Smooth muscle cell (in vitro differentiated cells): ENCODE data around the gene ZNF277. TPM values are rescaled to one million over a fixed set of nuclear protein-coding genes. Genes with fewer than 3 reads are reported as not detected.
"Not testable (repeated sequence)": the region's sequence is repeated elsewhere in the genome, so short reads cannot be mapped to it uniquely, and the experiment has no call there.

Experiments
- DNase-seq: peaks from one replicate; lab custom pipeline; 2025; ENCODE audit not compliant: unreplicated experiment; lab: John Stamatoyannopoulos, UW
- H2AFZ ChIP-seq: fragments of 200-600 bp; sonication (generic); 2 replicates; pipeline ENCODE4 v1.6.0; 2016; ENCODE audit warnings: antibody characterized with exemption, low read depth, mild to moderate bottlenecking
- H3F3A ChIP-seq: fragments of 200-600 bp; sonication (generic); 2 replicates; pipeline ENCODE4 v1.6.0; 2017; ENCODE audit warnings: antibody characterized with exemption, low read depth
- H3K27ac ChIP-seq: fragments of 200-600 bp; sonication (generic); 2 replicates; pipeline ENCODE4 v1.5.1; 2016; ENCODE audit warnings: low read depth, mild to moderate bottlenecking
- H3K27me3 ChIP-seq: fragments of 200-600 bp; sonication (generic); 2 replicates; pipeline ENCODE4 v1.6.1; 2016; ENCODE audit warnings: low read depth, mild to moderate bottlenecking
- H3K36me3 ChIP-seq: fragments of 200-600 bp; sonication (generic); 2 replicates; pipeline ENCODE4 v1.5.1; 2016; ENCODE audit warnings: low read depth
- H3K4me1 ChIP-seq: fragments of 200-600 bp; sonication (generic); 2 replicates; pipeline ENCODE4 v1.5.1; 2016; ENCODE audit warnings: low read depth
- H3K4me2 ChIP-seq: fragments of 200-600 bp; sonication (generic); 2 replicates; pipeline ENCODE4 v1.6.0; 2016; ENCODE audit warnings: mild to moderate bottlenecking
- H3K4me3 ChIP-seq: fragments of 200-600 bp; sonication (generic); 2 replicates; pipeline ENCODE4 v1.5.1; 2016; ENCODE audit warnings: mild to moderate bottlenecking
- H3K79me2 ChIP-seq: fragments of 200-600 bp; sonication (generic); 2 replicates; pipeline ENCODE4 v1.6.0; 2016; ENCODE audit warnings: low read depth, mild to moderate bottlenecking
- H3K9ac ChIP-seq: fragments of 200-600 bp; sonication (generic); 2 replicates; pipeline ENCODE4 v1.6.0; 2016; ENCODE audit warnings: low read depth
- H3K9me3 ChIP-seq: fragments of 200-600 bp; sonication (generic); replicated peaks from 2 replicates; pipeline ENCODE4 v1.5.1; 2016; ENCODE audit warnings: low read depth
- H4K20me1 ChIP-seq: fragments of 200-600 bp; sonication (generic); 2 replicates; pipeline ENCODE4 v1.6.0; 2016; ENCODE audit warnings: low read depth
- CTCF ChIP-seq: fragments of 200-600 bp; sonication (generic); IDR thresholded peaks from 2 replicates; pipeline ENCODE4 v1.5.1; 2017; ENCODE audit warnings: borderline replicate concordance, mild to moderate bottlenecking, antibody characterized with exemption; ENCODE audit not compliant: insufficient read depth, poor library complexity, severe bottlenecking
- WGBS: methylation state at CpG from one replicate; pipeline ENCODE4 v1.1.7; 2016; ENCODE audit warnings: low lambda C conversion rate; 5-methylcytosine and 5-hydroxymethylcytosine counted together
- polyA plus RNA-seq: library from polyadenylated mRNA; unstranded; fragments of >200 nt; fragmentation: Nextera tagmentation; extraction: Ambion mirVana; gene quantifications from 2 replicates; pipeline ENCODE4 v1.2.1, GENCODE V29; 2016
- total RNA-seq: library from RNA; depleted of rRNA; stranded (reverse); fragments of >200 nt; gene quantifications from 2 replicates; pipeline ENCODE4 v1.2.3, GENCODE V29; 2014

Gene ZNF277
- total and polyA plus RNA-seq, 2 experiments from 2014 or later, result 8.4 to 28.0 TPM

- Histone ChIP-seq H3K79me2 (peaks cover 18% of the 10 kb centered on the region), H3F3A (no peaks in the 10 kb centered on the region), H3K9me3 (no peaks in the 10 kb centered on the region), H3K27me3 (no peaks in the 10 kb centered on the region), H2AFZ (no peak overlapping the region), H3K27ac (no peak overlapping the region), H3K4me1 (no peaks in the 10 kb centered on the region), H3K9ac (no peak overlapping the region), H3K36me3 (no peaks in the 10 kb centered on the region), H4K20me1 (peaks cover 9% of the 10 kb centered on the region), H3K4me2 (no peak overlapping the region), H3K4me3 (no peak overlapping the region)
- no peak for TF ChIP-seq CTCF
- DNase-seq, result no peak
- 83% methylated on average over 2 of the region's 2 CpGs for WGBS
Observed at GRCh38 chr7:112236597-112236996, 30.1 kb downstream of the ZNF277 start.

GRCh38 chr7:112238330-112238729, 31.8 kb downstream of the ZNF277 start:
- Histone ChIP-seq H3K27me3 (no peaks in the 10 kb centered on the region), H3K4me1 (no peaks in the 10 kb centered on the region), H3K36me3 (no peaks in the 10 kb centered on the region), H3F3A (no peaks in the 10 kb centered on the region), H3K9ac (no peak overlapping the region), H2AFZ (no peak overlapping the region), H4K20me1 (peaks cover 3% of the 10 kb centered on the region), H3K27ac (no peak overlapping the region), H3K4me3 (no peak overlapping the region), H3K79me2 (peaks cover 20% of the 10 kb centered on the region), H3K9me3 (no peaks in the 10 kb centered on the region), H3K4me2 (no peak overlapping the region)
- TF ChIP-seq CTCF, result no peak
- WGBS, result 100% methylated on average over 3 of the region's 3 CpGs
- no peak for DNase-seq

DNA sequence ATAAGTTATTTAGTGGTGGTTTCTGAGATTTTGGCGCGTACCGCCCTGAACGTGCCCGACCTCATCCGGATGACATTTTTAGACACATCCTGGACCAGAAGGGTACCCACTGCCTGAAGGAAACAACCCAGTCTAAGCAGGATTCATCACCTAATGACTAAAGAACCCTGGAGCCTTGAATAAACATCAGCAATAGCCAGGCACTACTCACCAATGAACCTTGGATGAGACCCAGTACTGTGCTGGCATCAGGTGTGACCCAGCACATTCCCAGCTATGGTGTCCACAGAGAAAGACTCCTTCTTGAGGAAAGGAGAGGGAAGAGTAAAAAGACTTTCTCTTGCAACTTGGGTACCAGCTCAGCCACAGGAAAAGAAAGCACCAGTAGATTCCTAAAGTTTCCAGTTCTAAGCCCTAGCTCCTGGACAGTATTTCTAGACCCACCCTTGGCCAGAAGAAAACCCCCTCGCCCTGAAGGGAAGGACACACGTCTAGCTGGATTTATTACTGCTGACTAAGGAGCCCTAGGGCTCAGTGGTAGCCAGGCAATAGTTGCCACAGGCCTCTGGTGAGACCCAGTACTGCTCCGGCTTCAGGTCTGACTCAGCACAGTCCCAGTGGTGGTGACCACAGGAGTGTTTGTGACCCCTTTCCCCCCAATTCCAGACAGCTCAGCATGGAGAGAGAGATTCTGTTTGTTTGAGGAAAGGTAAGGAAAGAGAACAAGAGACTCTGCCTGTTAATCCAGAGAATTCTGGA, 32.5 kb downstream of the ZNF277 start:
- Histone ChIP-seq H3K4me2 (no peak overlapping the region), H3K79me2 (peaks cover 26% of the 10 kb centered on the region), H3K4me1 (no peaks in the 10 kb centered on the region), H3K27ac (no peak overlapping the region), H3K27me3 (no peaks in the 10 kb centered on the region), H3K9ac (no peak overlapping the region), H3F3A (no peaks in the 10 kb centered on the region), H3K9me3 (no peaks in the 10 kb centered on the region), H3K4me3 (no peak overlapping the region), H2AFZ (no peak overlapping the region), H3K36me3 (no peaks in the 10 kb centered on the region), H4K20me1 (peaks cover 3% of the 10 kb centered on the region)
- DNase-seq, result no peak
- 82% methylated on average over 9 of the region's 9 CpGs for WGBS
- no peak for TF ChIP-seq CTCF

GRCh38 chr7:112248598-112248997, 42.1 kb downstream of the ZNF277 start:
- Histone ChIP-seq H3K9me3 (no peaks in the 10 kb centered on the region), H3K4me3 (no peak overlapping the region), H3K9ac (no peak overlapping the region), H3K27ac (no peak overlapping the region), H3K4me1 (peaks cover 8% of the 10 kb centered on the region), H3K36me3 (no peaks in the 10 kb centered on the region), H3K79me2 (peaks cover 23% of the 10 kb centered on the region), H2AFZ (no peak overlapping the region), H3K27me3 (peaks cover 5% of the 10 kb centered on the region), H4K20me1 (peaks cover 40% of the 10 kb centered on the region), H3K4me2 (no peak overlapping the region), H3F3A (no peaks in the 10 kb centered on the region)
- 97% methylated on average over 2 of the region's 2 CpGs for WGBS
- no peak for DNase-seq
- no peak for TF ChIP-seq CTCF

GRCh38 chr7:112249967-112250366, 43.5 kb downstream of the ZNF277 start:
- not testable (repeated sequence) for H3K9me3 ChIP-seq, H3K4me3 ChIP-seq, H3K27ac ChIP-seq, H3K36me3 ChIP-seq, H3K9ac ChIP-seq, H2AFZ ChIP-seq, DNase-seq, H3K4me2 ChIP-seq, H3K27me3 ChIP-seq, H3F3A ChIP-seq
- H3K79me2 ChIP-seq, result peaks cover 24% of the 10 kb centered on the region
- peaks cover 50% of the 10 kb centered on the region for H4K20me1 ChIP-seq
- peaks cover 12% of the 10 kb centered on the region for H3K4me1 ChIP-seq
- 23% methylated on average over 13 of the region's 13 CpGs for WGBS
